ENCODE data around the gene PRKCE. TPM values are rescaled to one million over a fixed set of nuclear protein-coding genes. Genes with fewer than 3 reads are reported as not detected.

The PRKCE gene
- total and polyA plus RNA-seq, 2 of the 8 experiments (the other 6 are each of a cell fraction or from before 2014, with no cell fraction given), result 0.54 to 2.1 TPM

- no peaks in the 10 kb centered on the region for H3K23me2 ChIP-seq (ENCODE audit: low read depth, low read length)
- no peaks in the 10 kb centered on the region for H3K79me1 ChIP-seq (ENCODE audit: low read depth, low read length)
- H4K5ac ChIP-seq (ENCODE audit: insufficient read length, low read depth, low read length), result no peak overlapping the region
- H3K56ac ChIP-seq (replicated peaks; ENCODE audit: insufficient read length, low read depth, low read length), result no peak overlapping the region
- H2BK120ac ChIP-seq (replicated peaks; ENCODE audit: low read depth, low read length), result no peak overlapping the region
- H2BK20ac ChIP-seq (ENCODE audit: low read length), result no peak overlapping the region
- no peak overlapping the region for H2BK15ac ChIP-seq (ENCODE audit: low read length)
- H3K9ac ChIP-seq (replicated peaks in 1 of 4; ENCODE audit: extremely low read depth in 1 of 4, low read depth in 3 of 4, low read length in 3 of 4), result no peak overlapping the region
- no peak overlapping the region for H3K4me3 ChIP-seq (ENCODE audit: extremely low read depth in 1 of 4, insufficient read depth in 2 of 4, low read depth in 3 of 4, low read length in 4 of 4)
- H3K4ac ChIP-seq (replicated peaks; ENCODE audit: insufficient read length, low read depth, low read length), result no peak overlapping the region
- H2BK5ac ChIP-seq (ENCODE audit: low read depth, low read length), result no peak overlapping the region
- no peak overlapping the region for H2BK12ac ChIP-seq (ENCODE audit: low read depth, low read length)
- no peak for FAIRE-seq
- peaks cover 0 to 7% (median 5%) of the 10 kb centered on the region in 4 experiments; a peak in 3 of 7 replicates for H3K4me1 ChIP-seq (replicated peaks in 1 of 4; ENCODE audit: control insufficient read depth in 3 of 4, insufficient read depth in 4 of 4, low read length in 3 of 4)
- H4K91ac ChIP-seq (replicated peaks; ENCODE audit: insufficient read length, low read length), result no peak overlapping the region
- no peak overlapping the region for H3K23ac ChIP-seq (ENCODE audit: insufficient read length)
- POLR2A ChIA-PET (ENCODE audit: partially characterized antibody), result no interaction called here
- H2AK5ac ChIP-seq (ENCODE audit: low read depth, low read length), result no peak overlapping the region
- 86% methylated on average over 6 of the region's 6 CpGs; no CpG with 5 or more reads in 1 of the 2 experiments for WGBS, 2 experiments (ENCODE audit: extremely low coverage in 1 of 2, insufficient coverage in 1 of 2, insufficient read length in 1 of 2, insufficient replicate concordance in 2 of 2, low coverage in 1 of 2, low lambda C conversion rate in 2 of 2, missing lambda C conversion rate in 1 of 2)
- no peak overlapping the region for H3K27ac ChIP-seq (ENCODE audit: low read depth, low read length)
- H3K4me2 ChIP-seq (ENCODE audit: insufficient read depth in 1 of 2, low read depth in 2 of 2, low read length in 2 of 2), result no peak overlapping the region
- no peaks in the 10 kb centered on the region for H3K36me3 ChIP-seq (ENCODE audit: control insufficient read depth in 2 of 4, insufficient read depth in 4 of 4, low read length in 3 of 4)
- H3K27me3 ChIP-seq (replicated peaks in 1 of 4; ENCODE audit: control insufficient read depth in 3 of 4, extremely low read depth in 1 of 4, insufficient read depth in 3 of 4, low read length in 3 of 4), result no peaks in the 10 kb centered on the region
- DNase-seq (ENCODE audit: low read depth in 1 of 2, low spot score in 2 of 2), result no peak
- no peak overlapping the region for H3K18ac ChIP-seq (ENCODE audit: extremely low read depth, low read length)
- no peak overlapping the region for H2AFZ ChIP-seq (ENCODE audit: low read length)
- H4K20me1 ChIP-seq (replicated peaks in 1 of 2; ENCODE audit: control insufficient read depth in 1 of 2, insufficient read depth in 2 of 2, low read length in 2 of 2), result no peaks in the 10 kb centered on the region
- H3K14ac ChIP-seq (ENCODE audit: insufficient read length), result no peak overlapping the region
- H3K79me2 ChIP-seq (ENCODE audit: control insufficient read depth in 1 of 2, insufficient read depth in 2 of 2, low read length in 2 of 2), result no peaks in the 10 kb centered on the region
- CTCF ChIA-PET (ENCODE audit: partially characterized antibody), result interaction anchor here (1.0 kb wide), 1 partner anchor 20 kb away, joined by 3 read pairs; no protein-coding TSS in a partner anchor
- H3K9me3 ChIP-seq (ENCODE audit: insufficient read depth in 2 of 2, low read depth in 1 of 2, low read length in 1 of 2), result no peaks in the 10 kb centered on the region
- H4K8ac ChIP-seq (ENCODE audit: extremely low read depth, insufficient read depth, low read length), result no peak overlapping the region
- TF ChIP-seq KDM5A (IDR thresholded peaks at IDR 0.05; ENCODE audit: low read length) (no peak), ATF3 (IDR thresholded peaks at IDR 0.05; ENCODE audit: insufficient read depth, low read depth, low read length) (no peak), E2F6 (IDR thresholded peaks at IDR 0.05) (no peak)
Measured at GRCh38 chr2:46147626-46148368, 496.3 kb downstream of the PRKCE start.
